ENCODE results near the gene SDK1. TPM values are rescaled to one million over a fixed set of nuclear protein-coding genes. Genes with fewer than 3 reads are reported as not detected.

The SDK1 gene
- total RNA-seq, 1 donor from 2014 or later: 3.9 TPM

DNA sequence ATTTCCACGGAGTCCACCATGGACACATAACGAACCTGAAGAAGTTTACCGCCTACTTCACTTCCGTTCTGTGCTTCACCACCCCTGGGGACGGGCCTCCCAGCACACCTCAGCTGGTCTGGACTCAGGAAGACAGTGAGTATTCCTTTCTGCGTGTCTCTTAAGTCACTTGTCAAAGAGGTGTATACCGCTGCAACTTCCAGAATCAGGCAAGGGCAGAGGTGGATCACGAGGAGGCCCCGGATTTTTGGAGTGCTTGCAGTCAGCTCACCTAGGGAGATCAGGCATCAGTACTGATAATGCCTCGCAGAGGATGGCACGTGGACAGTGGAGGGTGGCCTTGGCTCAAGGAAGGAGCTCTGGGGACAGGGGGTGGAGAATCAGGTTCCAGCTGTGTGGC, 750.6 kb downstream of the SDK1 start:
- no peaks in the 10 kb centered on the region for H3K27me3 ChIP-seq (ENCODE audit: control insufficient read depth, insufficient read depth, low read length)
- TF ChIP-seq, protein P1, sequence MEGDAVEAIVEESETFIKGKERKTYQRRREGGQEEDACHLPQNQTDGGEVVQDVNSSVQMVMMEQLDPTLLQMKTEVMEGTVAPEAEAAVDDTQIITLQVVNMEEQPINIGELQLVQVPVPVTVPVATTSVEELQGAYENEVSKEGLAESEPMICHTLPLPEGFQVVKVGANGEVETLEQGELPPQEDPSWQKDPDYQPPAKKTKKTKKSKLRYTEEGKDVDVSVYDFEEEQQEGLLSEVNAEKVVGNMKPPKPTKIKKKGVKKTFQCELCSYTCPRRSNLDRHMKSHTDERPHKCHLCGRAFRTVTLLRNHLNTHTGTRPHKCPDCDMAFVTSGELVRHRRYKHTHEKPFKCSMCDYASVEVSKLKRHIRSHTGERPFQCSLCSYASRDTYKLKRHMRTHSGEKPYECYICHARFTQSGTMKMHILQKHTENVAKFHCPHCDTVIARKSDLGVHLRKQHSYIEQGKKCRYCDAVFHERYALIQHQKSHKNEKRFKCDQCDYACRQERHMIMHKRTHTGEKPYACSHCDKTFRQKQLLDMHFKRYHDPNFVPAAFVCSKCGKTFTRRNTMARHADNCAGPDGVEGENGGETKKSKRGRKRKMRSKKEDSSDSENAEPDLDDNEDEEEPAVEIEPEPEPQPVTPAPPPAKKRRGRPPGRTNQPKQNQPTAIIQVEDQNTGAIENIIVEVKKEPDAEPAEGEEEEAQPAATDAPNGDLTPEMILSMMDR (IDR thresholded peaks at IDR 0.05; ENCODE audit: insufficient read depth, low read length, poor library complexity, severe bottlenecking): no peak
- H3K4me3 ChIP-seq (ENCODE audit: low read depth, low read length): no peak overlapping the region
- H3K36me3 ChIP-seq (ENCODE audit: control insufficient read depth, insufficient read depth, low read length): no peaks in the 10 kb centered on the region
- no peak for DNase-seq (ENCODE audit: low read depth)

DNA sequence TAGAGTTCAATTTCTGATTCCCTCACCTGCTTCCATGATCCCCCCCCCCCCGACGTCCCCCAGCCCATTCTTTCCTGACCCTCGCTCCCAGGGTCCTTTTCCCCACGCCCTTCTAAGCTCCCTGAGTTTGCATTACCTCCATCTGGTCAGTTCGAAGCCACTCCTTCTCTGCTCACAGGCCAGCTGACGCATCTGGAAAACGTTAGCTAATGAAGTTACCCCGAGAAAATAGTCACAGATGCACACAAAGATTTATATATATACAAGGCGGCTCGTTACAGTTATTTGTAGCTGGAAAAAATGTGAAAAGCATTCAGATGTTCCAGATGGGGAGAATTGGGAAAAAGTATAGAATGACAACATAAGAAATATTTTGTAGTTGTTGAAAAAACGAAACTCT, 751.1 kb downstream of the SDK1 start:
- Histone ChIP-seq H3K27me3 (ENCODE audit: control insufficient read depth, insufficient read depth, low read length) (no peaks in the 10 kb centered on the region), H3K36me3 (ENCODE audit: control insufficient read depth, insufficient read depth, low read length) (no peaks in the 10 kb centered on the region), H3K4me3 (ENCODE audit: low read depth, low read length) (no peak overlapping the region)
- TF ChIP-seq, protein P1 (IDR thresholded peaks at IDR 0.05; ENCODE audit: insufficient read depth, low read length, poor library complexity, severe bottlenecking): no peak
- DNase-seq (ENCODE audit: low read depth): no peak

DNA sequence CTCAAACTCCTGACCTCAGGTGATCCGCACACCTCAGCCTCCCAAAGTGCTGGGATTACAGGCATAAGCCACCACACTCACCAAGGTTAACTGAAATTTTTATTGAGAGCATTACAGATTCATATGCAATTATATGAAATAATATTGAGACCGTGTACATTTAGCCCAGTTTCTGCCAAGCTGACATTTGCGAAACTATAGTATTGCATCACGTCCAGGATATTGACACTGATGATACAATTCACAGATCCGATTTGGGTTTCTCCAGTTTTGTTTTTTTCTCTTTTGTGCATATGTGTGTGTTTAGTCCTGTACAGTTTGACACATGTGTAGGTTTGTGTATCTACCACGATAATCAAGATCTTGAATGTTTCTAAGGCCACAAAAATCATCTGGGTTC, 753.1 kb downstream of the SDK1 start:
- Histone ChIP-seq H3K27me3 (ENCODE audit: control insufficient read depth, insufficient read depth, low read length) (no peaks in the 10 kb centered on the region), H3K36me3 (ENCODE audit: control insufficient read depth, insufficient read depth, low read length) (no peaks in the 10 kb centered on the region), H3K4me3 (ENCODE audit: low read depth, low read length) (no peak overlapping the region)
- TF ChIP-seq, protein P1 (IDR thresholded peaks at IDR 0.05; ENCODE audit: insufficient read depth, low read length, poor library complexity, severe bottlenecking): no peak
- DNase-seq (ENCODE audit: low read depth): no peak

DNA sequence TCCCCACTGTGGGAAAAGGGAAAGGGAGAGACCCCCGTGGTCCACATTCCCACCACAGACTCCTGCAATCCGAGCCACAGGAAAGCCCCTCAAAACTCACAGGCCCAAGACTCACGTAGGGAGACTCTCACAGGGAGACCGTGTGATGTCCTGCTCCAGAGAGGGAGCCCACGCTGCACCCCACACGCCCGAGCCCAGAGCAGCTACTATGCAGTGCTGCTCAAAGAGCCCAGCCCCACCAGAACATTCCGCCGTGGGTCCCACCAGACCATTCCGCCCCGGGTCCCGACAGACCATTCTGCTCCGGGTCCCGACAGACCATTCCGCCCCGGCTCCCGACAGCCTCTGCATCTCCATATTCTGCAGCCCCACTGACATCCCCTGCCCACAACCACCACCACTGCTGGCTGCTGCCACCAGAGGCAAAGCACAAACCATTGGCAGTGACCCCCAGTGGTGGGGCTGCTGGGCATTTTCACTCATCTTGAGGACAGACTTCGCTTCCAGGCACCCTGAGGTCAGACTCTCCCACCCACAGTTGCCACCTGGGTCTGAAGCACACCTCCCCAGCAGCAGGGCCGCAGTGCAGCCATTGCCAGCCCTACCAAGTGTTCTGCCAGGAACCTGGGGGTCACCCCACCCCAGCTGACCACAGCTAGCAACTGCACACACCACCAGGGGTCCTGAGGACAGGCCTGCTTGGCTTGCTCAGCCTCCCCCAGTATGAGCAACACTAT, 755.7 kb downstream of the SDK1 start:
- no peak for DNase-seq (ENCODE audit: low read depth)
- TF ChIP-seq, protein P1 (IDR thresholded peaks at IDR 0.05; ENCODE audit: insufficient read depth, low read length, poor library complexity, severe bottlenecking): no peak
- Histone ChIP-seq H3K27me3 (ENCODE audit: control insufficient read depth, insufficient read depth, low read length) (no peaks in the 10 kb centered on the region), H3K36me3 (ENCODE audit: control insufficient read depth, insufficient read depth, low read length) (no peaks in the 10 kb centered on the region), H3K4me3 (ENCODE audit: low read depth, low read length) (no peak overlapping the region)

DNA sequence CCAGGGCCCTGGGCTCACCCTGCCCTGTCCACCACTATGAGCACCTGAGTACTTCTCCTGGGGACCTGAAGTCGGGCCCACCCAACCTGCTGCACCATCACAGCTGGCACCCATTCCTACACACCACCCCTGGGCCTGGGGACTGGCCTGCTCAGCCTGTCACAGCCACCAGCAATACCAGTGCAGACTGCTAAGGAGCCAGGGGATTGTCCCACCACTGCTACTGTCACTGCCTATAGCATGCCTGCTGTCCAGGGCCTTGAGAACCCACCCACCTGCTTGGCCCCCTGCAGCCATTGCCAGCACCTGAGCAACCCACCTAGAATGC, 756.2 kb downstream of the SDK1 start:
- TF ChIP-seq, protein P1 (IDR thresholded peaks at IDR 0.05; ENCODE audit: insufficient read depth, low read length, poor library complexity, severe bottlenecking): no peak
- Histone ChIP-seq H3K36me3 (ENCODE audit: control insufficient read depth, insufficient read depth, low read length) (no peaks in the 10 kb centered on the region), H3K4me3 (ENCODE audit: low read depth, low read length) (no peak overlapping the region), H3K27me3 (ENCODE audit: control insufficient read depth, insufficient read depth, low read length) (no peaks in the 10 kb centered on the region)
- DNase-seq (ENCODE audit: low read depth): no peak

DNA sequence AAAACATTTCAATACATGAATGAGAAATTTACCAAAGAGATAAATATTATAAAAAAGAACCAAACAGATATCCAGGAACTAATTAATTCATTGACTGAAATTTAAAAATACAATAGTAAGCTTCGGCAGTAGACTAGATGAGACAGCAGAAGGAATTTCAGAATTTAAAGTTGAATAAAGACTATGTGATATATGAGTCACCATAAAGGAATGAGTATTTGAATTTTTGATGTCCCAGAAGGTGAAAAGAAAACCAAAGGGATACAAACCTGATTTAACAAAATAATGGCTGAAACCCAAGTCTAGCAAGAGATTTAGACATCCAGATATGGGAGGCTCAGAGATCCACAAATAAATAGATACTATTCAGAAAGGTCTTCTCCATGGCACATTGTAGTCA, 757.1 kb downstream of the SDK1 start:
- TF ChIP-seq, protein P1 (IDR thresholded peaks at IDR 0.05; ENCODE audit: insufficient read depth, low read length, poor library complexity, severe bottlenecking): no peak
- no peak for DNase-seq (ENCODE audit: low read depth)
- Histone ChIP-seq H3K36me3 (ENCODE audit: control insufficient read depth, insufficient read depth, low read length) (no peaks in the 10 kb centered on the region), H3K27me3 (ENCODE audit: control insufficient read depth, insufficient read depth, low read length) (no peaks in the 10 kb centered on the region), H3K4me3 (ENCODE audit: low read depth, low read length) (no peak overlapping the region)

Data from kidney epithelial cell (primary cell).